Esophagus mucosa (tissue), 1 donor: ENCODE measurements around the gene HOOK2. TPM values are rescaled to one million over a fixed set of nuclear protein-coding genes. Genes with fewer than 3 reads are reported as not detected.
"Not testable (repeated sequence)": the region's sequence is repeated elsewhere in the genome, so short reads cannot be mapped to it uniquely, and the experiment has no call there.

Source experiments
- ATAC-seq: fragments of 200-7000 bp; cut with Tn5 transposase; one replicate; pipeline ENCODE4 v1.9.1; 2020
- total RNA-seq: library from RNA; stranded (reverse); gene quantifications from one replicate; pipeline ENCODE4 v1.2.4, GENCODE V29; 2023
- donor health status: DM: yes; HTN: yes; CAD: no.

HOOK2 gene
- total RNA-seq, 1 donor from 2014 or later: 38.2 TPM

DNA sequence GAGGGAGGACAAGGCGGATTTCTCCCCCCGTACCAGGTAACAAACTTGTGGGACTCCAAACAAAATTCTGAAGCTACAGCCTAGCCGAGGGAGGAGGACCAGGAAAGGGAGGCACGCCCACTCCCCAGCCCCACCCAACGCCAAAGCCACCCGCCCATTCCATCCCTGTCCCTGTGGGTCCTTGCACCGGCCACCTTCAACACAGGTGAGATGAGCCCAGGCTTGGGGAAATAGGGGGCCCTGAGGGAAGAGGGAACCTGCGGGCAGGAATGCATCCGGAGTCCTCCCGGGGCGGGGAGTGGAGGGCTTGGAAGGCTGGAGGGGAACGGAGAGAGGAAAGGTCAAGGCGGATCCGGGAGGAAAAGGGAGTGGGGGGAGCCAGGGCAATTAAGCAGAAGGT, 23.7 kb downstream of the HOOK2 start, which contains the start of gene BEST2:
Gene BEST2 (plus strand): TSS at position 157 of the 400 bp plus-strand sequence. CDS start 802 bp downstream, outside the sequence.
- no peak for ATAC-seq

DNA sequence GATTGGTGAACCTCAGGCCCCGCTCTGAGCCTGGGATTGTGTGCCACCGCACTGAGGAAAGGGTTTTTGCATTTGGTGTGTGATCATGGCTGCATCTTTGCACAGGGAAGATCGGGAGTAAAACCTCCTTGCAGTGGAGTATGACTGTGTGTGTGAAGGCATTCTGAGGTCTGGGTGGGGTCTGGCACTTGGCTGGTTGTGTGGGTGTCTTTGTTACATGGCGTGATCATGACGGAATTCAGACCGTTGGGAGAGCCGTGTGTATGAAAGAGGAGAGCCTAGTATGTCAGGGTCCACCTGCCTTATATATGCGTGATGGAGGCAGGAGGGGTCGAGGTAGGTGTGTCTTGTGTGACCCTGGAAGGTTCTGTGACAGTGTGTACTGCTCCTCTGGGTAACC, 24.5 kb downstream of the HOOK2 start:
- no peak for ATAC-seq

DNA sequence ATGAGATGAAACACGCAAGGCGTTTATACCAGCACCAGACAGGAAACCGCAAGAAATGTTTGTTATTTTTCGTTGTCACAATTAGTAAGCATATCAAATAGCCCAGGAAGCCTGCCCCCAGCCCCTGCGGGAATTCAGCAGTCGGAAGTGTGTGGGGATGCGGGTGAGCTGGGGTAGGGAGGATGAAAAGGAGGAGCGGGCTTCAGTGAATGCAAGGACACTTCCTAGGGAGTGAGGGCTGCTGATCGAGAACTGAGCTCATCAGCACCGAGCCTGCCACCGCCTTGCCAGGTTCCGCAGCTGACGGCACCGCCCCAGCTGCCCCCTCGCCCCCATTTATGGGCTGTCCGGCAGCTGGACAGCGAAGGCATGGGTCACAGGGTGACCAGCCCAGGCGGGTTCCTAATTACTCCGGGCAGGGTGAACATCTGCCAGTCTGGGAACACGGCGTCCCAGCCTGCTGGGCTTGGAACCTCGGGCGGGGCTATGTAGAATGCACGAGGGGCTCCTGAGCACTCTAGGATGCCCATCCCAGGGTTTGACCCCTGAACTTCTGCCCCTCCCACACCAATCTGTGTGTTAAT, 25.3 kb downstream of the HOOK2 start:
- peak; percentile 9 for ATAC-seq

DNA sequence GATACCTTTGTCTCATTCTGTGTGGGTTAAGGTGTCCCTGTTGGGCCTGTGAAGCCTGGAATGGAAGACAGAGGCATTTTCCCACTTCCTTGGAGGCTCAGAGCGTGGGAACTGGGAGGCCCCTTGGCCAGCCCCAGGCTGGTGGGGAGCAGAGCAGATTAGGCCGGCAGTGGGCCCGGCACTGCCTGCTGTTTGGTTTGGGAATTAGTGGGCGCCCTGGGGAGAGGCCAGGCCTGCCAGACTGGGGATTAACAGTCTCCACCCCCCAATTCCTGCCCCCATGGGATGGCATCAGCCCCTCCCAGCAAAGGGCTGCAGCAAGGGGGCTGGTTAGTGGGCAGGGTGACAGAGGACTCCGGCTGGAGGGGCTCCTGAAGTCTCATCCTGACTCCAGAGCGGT, 26.9 kb downstream of the HOOK2 start:
- no peak for ATAC-seq

DNA sequence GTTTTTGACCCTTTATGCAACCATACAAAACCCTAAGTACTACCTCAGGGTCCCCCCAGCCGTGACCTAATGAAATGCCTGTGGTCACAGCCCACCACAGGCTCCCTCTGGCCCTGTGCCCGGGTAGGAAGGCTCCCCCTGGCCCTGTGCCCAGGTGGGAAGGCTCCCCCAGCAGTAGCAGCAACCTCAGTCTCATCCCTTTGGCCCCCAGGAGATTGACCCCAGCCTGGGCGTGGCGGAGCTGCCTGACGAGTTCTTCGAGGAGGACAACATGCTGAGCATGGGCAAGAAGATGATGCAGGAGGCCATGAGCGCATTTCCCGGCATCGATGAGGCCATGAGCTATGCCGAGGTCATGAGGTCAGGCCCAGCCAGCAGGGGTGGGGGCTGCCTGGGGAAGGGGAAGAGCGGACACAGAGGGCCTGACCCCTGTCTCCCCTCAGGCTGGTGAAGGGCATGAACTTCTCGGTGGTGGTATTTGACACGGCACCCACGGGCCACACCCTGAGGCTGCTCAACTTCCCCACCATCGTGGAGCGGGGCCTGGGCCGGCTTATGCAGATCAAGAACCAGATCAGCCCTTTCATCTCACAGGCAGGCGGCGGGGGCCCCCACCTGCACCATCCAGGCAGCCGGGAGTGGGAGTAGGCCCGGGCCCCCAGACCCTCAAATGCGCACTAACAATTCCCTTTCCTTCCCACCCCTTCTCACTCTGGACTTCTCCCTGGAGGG, 30.0 kb downstream of the HOOK2 start:
- ATAC-seq: peak; percentile 30

DNA sequence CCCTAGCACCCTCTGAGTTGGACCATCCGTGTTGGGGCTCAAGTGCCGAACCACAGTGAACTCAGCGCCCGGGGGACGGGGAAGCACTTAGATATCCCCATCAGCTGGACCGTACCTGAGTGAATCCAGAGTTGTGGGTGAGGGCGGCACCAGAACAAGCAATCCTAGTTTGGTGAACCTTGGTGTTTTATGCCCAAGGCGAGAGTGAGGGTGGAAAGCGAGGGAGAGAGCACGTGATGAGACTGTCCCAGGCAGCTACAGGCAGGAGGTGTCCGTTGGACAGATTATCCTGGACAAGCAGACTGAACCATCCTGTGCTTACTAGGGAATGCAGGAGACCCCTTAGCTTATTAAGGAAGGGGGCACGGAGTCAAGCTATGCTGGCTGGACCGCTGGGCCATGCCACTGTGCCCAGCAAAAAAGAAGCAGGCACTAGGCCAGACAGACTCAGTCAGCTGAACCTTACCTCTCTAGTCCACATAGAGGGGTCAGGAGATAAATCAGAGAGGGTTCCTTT, 37.5 kb downstream of the HOOK2 start:
- ATAC-seq: no peak

DNA sequence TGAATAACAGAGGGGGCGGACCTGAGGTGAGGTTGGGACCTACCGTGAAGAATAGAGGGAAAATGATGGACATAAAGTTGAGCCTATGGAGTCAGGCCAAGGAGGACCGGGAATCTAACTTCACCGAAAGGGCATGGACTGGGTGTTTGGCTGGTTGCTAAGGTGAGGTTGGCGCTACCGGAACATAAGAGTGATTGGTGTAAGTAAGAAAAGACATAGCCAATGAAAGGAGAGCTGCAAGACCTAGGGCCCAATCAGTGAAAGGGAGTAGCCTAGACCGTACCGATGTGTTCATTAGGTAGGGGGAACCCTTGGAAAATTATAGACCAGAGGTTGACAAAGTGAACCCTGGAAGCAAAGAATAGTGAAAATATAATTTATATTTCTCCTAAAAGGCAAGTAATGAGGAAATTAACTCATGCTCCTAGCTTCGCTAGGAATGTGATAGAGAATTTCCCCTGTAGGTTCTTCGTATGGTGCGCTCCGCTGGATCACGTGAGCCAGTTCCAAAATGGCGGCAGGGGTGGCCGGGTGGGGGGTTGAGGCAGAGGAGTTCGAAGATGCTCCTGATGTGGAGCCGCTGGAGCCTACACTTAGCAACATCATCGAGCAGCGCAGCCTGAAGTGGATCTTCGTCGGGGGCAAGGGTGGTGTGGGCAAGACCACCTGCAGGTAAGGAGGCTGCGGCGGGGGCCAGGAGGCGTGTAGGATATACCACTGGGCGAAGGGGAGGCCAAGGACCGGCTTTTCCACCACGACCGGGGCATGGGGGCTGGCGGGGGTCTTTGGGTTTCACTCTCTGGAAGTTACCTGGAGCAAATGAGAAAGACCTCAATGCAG, 38.1 kb downstream of the HOOK2 start, which contains the start of gene GET3:
Gene GET3 (plus strand): TSS at position 503 of the 840 bp plus-strand sequence. CDS start 9 bp downstream, at position 512.
- ATAC-seq: peak; percentile 89

DNA sequence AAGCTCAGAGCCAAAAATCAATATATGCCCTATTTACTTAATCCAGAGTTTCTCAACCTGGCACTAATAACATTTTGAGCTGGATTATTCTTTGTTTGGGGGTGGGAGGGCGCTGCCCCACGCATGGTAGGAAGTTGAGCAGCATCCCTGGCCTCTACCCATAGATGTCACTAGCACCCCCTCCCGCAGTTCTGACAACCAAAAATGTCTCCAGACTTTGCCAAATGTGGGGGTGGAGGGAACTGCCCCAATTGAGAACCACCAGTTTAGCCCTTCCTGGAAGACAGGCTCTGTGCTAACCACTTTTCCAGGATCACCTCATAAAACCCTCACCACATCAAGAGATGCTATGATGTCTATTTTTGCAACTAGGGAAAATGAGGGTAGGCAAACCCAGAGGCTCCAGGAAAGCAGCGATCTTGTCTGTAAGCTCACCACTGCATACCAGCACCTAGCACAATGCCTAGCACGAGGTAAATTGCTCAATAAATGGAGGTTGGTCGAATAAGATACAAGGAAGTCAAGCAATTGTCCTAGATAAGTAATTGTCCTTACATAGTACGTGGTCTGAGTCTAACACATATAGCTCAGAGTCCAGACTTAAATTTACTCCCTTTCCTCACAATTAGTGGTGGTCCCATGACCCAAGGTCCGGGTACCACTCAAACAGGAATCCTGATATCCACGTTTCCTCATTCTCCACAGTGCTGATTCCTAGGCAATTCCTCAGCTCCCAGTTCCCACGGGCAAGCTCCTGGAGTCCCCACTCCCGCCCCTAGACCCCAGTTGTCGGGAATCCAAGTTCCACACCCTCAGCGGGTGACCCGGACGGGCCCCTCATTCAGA, 41.8 kb downstream of the HOOK2 start:
- no peak for ATAC-seq

DNA sequence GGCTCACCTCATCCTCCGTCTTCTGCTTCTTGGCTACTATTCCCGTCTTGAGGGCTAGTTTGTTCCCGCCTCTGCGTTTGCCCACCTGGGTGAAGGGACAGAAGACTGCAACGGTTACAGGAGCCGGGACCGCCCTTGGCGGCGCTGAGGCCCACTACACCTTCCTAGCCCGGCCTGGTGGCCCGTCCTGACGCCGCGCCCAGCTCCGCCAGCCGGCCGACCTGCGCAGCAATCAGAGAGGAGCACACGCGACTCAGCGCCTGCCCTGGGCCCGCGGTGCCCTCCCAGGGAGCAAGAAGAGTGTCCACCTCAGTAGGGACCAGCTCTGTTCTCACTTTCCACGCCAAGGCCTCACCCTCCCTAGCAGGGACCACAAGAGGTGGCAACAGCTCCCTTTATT, 44.0 kb downstream of the HOOK2 start:
- no peak for ATAC-seq

DNA sequence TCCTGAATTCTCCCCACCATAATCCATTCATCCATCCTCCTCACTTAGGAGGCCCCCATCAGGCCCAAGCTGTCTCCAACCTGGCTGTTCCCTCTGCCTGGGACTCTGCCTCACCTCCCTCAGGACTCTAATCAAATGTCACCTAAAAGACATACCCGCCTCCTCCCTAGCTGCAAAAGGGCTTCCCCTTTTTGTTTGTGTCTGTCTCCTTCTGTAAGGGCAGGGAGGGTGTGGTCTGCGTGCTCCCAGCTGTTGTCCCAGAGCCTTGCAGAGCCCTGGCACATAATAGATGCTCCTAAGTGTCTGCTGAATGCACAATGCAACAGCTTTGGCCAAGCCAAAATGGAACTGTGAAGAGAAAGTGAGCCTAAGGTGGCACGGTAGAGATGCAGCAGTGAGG, 45.3 kb downstream of the HOOK2 start:
- no peak for ATAC-seq

DNA sequence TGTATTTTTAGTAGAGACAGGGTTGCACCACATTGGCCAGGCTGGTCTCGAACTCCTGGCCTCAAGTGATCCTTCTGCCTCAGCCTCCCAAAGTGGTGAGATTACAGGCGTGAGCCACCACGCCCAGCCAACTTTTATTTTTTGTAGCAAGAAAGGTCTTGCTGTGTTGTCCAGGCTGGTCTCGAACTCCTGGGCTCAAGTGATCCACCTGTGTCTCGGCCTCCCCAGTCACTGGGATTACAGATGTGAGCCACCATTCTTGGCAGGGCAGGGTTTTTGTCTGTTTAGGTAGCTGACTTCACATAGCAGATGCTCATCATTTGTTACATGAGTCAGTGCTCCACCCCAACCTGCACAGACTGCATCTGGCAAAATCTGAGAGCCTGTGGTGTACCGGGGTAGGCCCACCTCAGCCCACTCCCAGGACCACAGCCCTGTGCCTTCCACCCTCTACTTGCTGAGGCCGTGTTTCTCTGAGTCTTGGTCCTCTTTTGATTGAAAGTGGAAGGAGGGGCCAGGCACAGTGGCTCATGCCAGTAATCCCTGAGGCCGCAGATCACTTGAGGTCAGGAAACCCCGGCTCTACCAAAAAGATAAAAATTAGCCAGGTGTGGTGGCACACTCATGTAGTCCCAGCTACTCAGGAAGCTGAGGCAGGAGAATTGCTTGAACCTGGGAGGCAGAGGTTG, 47.5 kb downstream of the HOOK2 start:
- ATAC-seq: peak; percentile 16

DNA sequence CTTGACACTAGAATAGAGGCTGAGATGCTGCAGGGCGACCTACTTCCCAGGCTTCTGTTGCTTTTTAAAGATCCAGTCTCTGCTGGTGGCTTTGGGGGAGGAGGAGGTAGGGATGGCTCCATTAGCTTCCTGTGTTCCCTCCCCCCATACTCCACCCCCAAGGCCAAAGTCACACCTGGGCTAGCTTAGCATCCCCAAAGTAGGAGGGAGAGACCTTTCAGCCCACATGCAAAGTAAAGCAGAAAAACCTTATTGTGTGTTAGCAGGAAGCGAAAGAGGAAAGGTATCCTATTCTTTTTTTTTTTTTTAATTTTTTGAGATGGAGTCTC, 48.4 kb downstream of the HOOK2 start:
- ATAC-seq: no peak

DNA sequence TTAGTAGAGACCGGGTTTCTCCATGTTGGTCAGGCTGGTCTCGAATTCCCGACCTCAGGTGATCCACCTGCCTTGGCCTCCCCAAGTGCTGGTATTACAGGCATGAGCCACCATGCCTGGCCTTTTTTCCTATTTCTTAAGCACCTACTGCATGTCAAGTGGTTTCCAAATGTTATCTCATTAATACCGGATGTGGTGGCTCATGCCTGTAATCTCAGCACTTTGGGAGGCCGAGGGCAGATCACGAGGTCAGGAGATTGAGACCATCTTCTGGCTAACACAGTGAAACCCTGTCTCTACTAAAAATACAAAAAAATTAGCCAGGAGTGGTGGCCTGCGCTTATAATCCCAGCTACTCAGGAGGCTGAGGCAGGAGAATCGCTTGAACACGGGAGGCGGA, 49.7 kb downstream of the HOOK2 start:
- not testable (repeated sequence) for ATAC-seq

DNA sequence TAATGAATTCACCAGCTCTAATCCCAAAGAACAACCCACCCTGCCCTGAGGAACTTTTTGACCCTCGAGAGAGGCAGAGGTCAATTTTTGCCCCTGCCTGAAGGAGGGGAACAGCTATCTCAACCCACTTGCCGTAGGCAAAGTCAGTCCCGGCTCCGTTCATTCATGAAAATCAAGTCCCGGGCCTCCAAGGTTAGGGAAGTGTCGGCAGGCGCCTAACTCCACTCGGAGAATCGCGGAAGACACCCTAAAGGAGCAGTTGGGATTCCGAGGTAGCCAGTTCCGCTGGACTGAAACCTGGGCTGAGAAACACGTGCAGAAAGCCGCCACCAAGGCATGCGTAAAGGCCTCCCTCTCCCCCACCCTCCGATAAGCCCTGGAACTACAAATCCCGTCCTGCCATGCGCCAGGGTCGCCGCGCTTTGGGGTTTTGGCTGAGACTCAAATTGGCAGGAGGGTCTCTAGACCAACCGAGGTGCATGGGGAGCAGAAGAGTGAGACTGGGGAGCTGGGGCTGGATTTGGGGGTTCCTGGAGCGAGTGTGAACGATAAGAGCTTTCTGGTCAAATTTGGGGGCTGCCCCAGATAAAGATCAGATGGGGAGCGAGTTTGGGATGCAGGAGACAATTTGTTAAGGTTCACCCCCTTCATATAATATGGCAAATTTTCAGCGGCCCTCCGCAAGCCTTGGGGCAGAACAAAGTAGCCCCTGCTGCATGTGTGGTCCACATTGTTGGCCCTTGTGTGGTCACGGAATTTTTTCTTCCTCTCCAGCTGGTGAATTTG, 51.5 kb downstream of the HOOK2 start, which contains the start of gene TNPO2:
Gene TNPO2 (minus strand): TSS at position 292 of the 786 bp plus-strand sequence. CDS start 2,955 bp downstream, outside the sequence.
- peak; percentile 1 for ATAC-seq

DNA sequence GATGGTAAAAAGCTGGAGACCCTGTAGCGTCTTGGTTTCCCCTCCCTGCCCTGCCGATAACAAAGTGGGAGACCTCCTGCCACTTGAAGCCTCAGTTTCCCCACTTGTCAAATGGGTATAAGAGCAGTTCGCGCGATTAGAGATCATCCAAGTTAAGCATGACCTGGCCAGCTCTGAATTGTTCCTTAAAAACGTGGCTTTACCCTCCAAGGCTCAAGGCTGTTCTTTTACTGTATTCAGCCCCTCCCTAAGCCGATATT, 52.0 kb downstream of the HOOK2 start:
- ATAC-seq: no peak

DNA sequence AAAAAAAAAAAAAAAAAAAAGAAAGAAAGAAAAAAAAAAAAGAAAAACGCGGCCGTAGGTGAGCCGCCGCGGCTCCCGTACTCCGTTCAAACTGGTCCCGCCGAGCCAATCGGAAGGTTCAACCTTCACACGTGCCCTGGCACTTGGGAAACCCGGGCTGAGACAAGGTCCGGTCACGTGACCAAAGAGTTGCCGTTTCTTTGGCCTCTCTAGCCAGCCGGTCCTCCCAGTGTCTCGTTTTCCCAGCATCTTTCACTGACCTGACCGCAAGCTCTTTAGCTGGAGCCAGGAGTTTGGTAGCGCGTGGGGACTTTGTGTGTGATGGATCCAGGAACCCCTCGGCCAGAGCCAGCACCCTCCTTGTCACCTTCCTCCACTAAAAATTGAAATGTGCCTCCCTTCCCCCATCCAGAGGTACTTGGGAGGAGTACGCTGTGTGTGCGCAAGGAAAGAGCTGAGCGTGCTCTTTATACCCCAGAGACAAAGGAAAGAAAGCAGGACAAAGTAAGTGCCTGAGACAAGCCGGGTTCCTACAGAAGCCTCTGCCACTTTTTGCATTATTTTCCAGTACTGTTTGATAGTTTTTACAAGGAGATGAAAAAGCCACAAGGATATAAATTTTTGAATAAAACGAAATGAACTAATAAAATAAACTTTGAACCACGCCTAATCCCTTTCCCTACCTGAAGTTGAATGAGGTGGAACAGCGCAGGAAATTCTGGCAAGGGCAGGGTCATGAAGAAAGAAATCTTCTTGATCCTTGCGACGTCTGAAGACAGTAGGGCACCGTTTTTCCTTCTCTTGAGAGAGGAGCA, 52.6 kb downstream of the HOOK2 start:
- ATAC-seq: peak; percentile 87

DNA sequence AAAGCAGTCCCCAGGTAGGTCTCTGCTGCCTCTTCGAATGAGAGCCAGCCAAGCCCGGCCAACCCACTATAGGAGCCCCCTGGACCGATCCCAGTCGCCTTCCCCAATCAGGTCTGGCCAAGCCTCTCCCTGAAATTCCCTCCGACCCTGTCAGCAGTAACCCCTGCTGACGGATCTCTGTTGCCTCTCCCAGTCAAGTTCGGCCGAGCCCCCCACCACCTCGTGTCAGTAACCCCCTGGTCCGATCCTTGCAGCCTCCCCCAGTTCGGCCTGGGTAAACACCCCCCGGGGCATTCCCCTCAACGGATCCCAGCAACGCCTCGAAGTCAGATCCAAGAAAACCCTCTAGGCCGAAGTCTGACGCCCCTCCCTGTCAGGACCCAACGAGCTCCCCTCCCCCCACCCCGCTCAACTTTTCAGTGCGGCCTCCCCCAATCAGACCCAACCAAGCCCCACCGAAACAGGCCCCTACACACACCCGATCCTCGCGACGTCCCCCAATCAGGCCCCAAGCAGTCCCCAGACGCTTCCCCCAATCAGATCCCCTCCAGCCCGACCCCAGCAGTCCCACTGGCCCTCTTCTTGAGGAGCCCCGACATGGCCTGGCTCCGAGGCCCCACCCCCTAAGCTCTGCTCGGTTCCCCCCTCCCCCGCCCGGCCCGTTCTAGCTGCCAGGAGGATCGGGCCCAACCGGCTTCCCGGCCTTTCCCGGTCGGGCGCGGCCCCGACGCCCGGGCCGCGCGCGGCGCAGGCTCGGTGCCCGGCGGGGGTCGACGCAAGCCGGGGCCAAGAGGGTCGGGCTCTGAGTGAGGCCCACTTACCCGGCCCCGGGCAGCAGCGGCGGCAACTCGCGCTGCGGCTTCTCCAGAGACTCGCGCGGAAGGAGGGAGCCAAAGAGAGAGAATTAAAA, 53.4 kb downstream of the HOOK2 start:
- peak; percentile 70 for ATAC-seq

DNA sequence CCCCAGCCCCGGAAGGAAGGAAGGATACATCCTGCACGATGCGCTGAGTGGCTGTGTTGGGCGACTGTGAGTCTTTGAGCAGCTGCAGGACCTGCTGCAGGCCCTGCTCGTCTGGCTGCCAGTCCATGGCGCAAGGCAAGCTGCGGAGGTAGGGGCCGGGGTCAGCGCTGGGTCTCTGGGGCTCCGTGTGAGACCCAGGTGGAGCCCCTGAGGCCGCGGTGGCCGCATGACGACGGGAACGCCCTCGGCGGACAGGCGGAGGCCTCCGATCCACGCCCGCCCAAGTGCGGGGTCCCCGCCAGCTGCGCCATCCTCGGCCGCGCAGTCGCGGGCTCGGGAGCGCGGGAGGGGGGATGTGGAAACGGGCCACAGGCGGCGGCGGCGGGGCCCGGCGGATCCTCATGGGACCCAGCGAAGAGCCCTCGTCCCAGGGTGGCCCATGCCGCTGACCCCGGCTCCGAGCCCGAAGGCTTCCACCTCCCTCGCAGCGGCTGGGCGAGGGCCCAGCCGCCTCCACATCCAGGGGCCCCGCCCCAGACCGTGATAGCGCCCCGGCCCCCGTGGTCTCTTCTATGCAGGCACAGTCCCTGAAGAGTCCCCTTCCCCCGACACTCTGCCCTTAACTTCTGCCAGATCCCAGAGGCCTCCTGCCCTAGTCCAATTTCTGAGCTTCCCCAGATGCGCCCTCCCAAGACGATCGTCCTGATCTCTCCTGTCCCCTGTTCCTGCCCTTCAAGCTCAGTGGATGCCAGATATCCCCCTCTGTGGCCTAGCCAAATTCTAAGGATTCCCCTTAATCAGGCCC, 54.3 kb downstream of the HOOK2 start:
- peak; percentile 2 for ATAC-seq
